CD8-positive, alpha-beta memory T cell (primary cell): ENCODE data around the gene C6orf58. TPM values are rescaled to one million over a fixed set of nuclear protein-coding genes. Genes with fewer than 3 reads are reported as not detected.

ENCODE experiments used
- polyA plus RNA-seq: library from polyadenylated mRNA; unstranded; fragments of 300-500 nt; fragmentation: Illumina TruSeq; gene quantifications from one replicate; pipeline ENCODE4 v1.2.3, GENCODE V29; 2021
- total RNA-seq, 2 experiments: library from RNA; stranded (reverse); gene quantifications; one replicate each; pipeline ENCODE4 v1.2.3, GENCODE V29; 2021

Gene C6orf58
- total and polyA plus RNA-seq, 3 experiments from 2014 or later: not detected

Other genes starting within 250 kb of the C6orf58 start
- gene ECHDC1, start 233.6 kb upstream of the C6orf58 start, total RNA-seq: 10 to 100 TPM; 65.0 to 66.3 TPM
- gene ECHDC1, start 233.6 kb upstream of the C6orf58 start, polyA plus RNA-seq: 67.7 TPM
- 10 to 100 TPM in 1 of 2 experiments, 1 to 10 TPM in 1; 9.0 to 11.0 TPM for gene KIAA0408, start 117.8 kb upstream of the C6orf58 start, total RNA-seq
- 0.76 TPM for gene KIAA0408, start 117.8 kb upstream of the C6orf58 start, polyA plus RNA-seq